ENCODE measurements around the gene INPP5J.

GRCh38 chr22:31140746-31141145, 18.0 kb downstream of the INPP5J start:
- TF ChIP-seq, protein P1, sequence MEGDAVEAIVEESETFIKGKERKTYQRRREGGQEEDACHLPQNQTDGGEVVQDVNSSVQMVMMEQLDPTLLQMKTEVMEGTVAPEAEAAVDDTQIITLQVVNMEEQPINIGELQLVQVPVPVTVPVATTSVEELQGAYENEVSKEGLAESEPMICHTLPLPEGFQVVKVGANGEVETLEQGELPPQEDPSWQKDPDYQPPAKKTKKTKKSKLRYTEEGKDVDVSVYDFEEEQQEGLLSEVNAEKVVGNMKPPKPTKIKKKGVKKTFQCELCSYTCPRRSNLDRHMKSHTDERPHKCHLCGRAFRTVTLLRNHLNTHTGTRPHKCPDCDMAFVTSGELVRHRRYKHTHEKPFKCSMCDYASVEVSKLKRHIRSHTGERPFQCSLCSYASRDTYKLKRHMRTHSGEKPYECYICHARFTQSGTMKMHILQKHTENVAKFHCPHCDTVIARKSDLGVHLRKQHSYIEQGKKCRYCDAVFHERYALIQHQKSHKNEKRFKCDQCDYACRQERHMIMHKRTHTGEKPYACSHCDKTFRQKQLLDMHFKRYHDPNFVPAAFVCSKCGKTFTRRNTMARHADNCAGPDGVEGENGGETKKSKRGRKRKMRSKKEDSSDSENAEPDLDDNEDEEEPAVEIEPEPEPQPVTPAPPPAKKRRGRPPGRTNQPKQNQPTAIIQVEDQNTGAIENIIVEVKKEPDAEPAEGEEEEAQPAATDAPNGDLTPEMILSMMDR (IDR thresholded peaks at IDR 0.05; ENCODE audit: poor library complexity): no peak
- TF ChIP-seq EZH2phosphoT487 (IDR thresholded peaks at IDR 0.05; ENCODE audit: low read depth, severe bottlenecking, unreplicated experiment) (no peak), EZH2 (IDR thresholded peaks at IDR 0.05; ENCODE audit: borderline replicate concordance) (no peak)

All from hepatocyte (in vitro differentiated cells).